Measurements from ENCODE around the gene MAPKAPK2. TPM values are rescaled to one million over a fixed set of nuclear protein-coding genes. Genes with fewer than 3 reads are reported as not detected.

MAPKAPK2 gene
- total and polyA plus RNA-seq, 2 experiments from 2014 or later = 12.8 to 39.4 TPM

DNA sequence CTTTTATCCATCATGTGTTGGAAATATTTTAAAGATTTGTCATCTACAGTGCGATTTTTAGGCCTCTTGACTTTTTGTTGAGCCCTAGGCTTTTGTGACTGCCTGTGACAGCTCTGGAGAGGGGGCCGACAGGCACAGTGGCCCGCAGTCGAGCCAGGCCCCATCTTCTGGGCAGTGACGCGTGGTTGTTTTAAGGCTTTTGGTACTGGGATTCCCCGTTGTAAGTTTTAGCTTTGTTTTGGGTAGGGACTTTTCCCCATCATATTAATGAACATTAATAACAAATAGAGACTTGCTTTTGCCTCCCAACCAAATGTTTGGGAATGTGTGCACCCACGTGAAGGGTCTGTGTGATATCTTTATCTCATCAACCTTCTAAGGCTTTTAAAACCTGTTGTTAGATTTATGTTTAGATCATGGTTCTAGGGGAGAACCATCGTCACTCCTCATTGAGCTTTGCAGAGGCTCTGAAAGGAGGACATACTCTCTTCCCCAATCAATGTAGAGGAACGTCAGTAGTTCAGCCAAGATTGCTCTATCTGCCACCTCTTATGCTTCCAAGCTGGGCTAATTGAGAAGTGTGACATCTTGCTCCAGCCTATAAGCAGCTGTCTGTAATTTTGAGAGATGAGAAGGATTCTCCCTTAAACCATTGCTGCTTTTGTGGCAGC, 34.6 kb downstream of the MAPKAPK2 start:
- Histone ChIP-seq H3K9me3 (ENCODE audit: low read depth) (no peaks in the 10 kb centered on the region), H2AFZ (no peak overlapping the region), H3K27me3 (no peaks in the 10 kb centered on the region), H3K36me3 (replicated peaks; ENCODE audit: insufficient read depth, low read depth) (no peaks in the 10 kb centered on the region), H3K27ac (no peak overlapping the region), H3K9me2 (replicated peaks; ENCODE audit: insufficient read depth) (no peaks in the 10 kb centered on the region), H4K20me1 (ENCODE audit: insufficient read depth, poor library complexity, severe bottlenecking) (peaks cover 93% of the 10 kb centered on the region), H3K79me2 (peaks cover 97% of the 10 kb centered on the region), H3K4me2 (no peak overlapping the region), H3K4me1 (ENCODE audit: insufficient read depth) (peaks cover 20% of the 10 kb centered on the region), H3K4me3 (no peak overlapping the region)
- WGBS (ENCODE audit: low lambda C conversion rate, missing lambda C conversion rate) = 85% methylated on average over 10 of the region's 10 CpGs
- TF ChIP-seq EZH2phosphoT487 (IDR thresholded peaks at IDR 0.05; ENCODE audit: low read depth, severe bottlenecking, unreplicated experiment) (no peak), EZH2 (IDR thresholded peaks at IDR 0.05; ENCODE audit: borderline replicate concordance) (no peak)
- TF ChIP-seq, protein P1, sequence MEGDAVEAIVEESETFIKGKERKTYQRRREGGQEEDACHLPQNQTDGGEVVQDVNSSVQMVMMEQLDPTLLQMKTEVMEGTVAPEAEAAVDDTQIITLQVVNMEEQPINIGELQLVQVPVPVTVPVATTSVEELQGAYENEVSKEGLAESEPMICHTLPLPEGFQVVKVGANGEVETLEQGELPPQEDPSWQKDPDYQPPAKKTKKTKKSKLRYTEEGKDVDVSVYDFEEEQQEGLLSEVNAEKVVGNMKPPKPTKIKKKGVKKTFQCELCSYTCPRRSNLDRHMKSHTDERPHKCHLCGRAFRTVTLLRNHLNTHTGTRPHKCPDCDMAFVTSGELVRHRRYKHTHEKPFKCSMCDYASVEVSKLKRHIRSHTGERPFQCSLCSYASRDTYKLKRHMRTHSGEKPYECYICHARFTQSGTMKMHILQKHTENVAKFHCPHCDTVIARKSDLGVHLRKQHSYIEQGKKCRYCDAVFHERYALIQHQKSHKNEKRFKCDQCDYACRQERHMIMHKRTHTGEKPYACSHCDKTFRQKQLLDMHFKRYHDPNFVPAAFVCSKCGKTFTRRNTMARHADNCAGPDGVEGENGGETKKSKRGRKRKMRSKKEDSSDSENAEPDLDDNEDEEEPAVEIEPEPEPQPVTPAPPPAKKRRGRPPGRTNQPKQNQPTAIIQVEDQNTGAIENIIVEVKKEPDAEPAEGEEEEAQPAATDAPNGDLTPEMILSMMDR (IDR thresholded peaks at IDR 0.05; ENCODE audit: poor library complexity) = no peak
- DNase-seq (ENCODE audit: low spot score) = no peak

DNA sequence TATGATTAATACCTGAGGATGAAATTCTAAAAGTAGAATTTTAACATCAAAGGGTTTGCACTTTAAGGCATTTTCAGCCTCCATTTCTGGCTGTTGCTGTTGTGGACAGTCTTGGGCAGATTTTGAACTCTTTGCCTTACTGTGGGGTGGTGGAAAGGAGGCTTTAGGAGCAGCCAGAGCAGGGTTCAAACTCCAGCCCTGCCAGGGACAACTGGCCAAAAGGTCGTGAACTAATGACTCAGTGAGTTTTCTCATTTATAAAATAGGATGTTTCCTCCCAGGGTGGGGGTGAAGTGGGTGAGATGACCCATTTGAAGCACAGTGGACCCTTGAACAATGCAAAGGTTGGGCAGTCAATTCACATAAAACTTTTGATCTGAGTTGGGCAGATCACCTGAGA, 36.7 kb downstream of the MAPKAPK2 start:
- Histone ChIP-seq H3K4me2 (no peak overlapping the region), H3K36me3 (replicated peaks; ENCODE audit: insufficient read depth, low read depth) (no peaks in the 10 kb centered on the region), H4K20me1 (ENCODE audit: insufficient read depth, poor library complexity, severe bottlenecking) (peaks cover 93% of the 10 kb centered on the region), H3K27ac (no peak overlapping the region), H3K4me3 (no peak overlapping the region), H3K4me1 (ENCODE audit: insufficient read depth) (peaks cover 10% of the 10 kb centered on the region), H3K9me3 (ENCODE audit: low read depth) (no peaks in the 10 kb centered on the region), H2AFZ (no peak overlapping the region), H3K79me2 (peaks cover 97% of the 10 kb centered on the region), H3K27me3 (no peaks in the 10 kb centered on the region), H3K9me2 (replicated peaks; ENCODE audit: insufficient read depth) (no peaks in the 10 kb centered on the region)
- no peak for TF ChIP-seq EZH2phosphoT487 (IDR thresholded peaks at IDR 0.05; ENCODE audit: low read depth, severe bottlenecking, unreplicated experiment)
- TF ChIP-seq, protein P1 (IDR thresholded peaks at IDR 0.05; ENCODE audit: poor library complexity) = no peak
- TF ChIP-seq EZH2 (IDR thresholded peaks at IDR 0.05; ENCODE audit: borderline replicate concordance) = no peak
- DNase-seq (ENCODE audit: low spot score) = no peak
- 93% methylated on average over 1 of the region's 1 CpG for WGBS (ENCODE audit: low lambda C conversion rate, missing lambda C conversion rate)

DNA sequence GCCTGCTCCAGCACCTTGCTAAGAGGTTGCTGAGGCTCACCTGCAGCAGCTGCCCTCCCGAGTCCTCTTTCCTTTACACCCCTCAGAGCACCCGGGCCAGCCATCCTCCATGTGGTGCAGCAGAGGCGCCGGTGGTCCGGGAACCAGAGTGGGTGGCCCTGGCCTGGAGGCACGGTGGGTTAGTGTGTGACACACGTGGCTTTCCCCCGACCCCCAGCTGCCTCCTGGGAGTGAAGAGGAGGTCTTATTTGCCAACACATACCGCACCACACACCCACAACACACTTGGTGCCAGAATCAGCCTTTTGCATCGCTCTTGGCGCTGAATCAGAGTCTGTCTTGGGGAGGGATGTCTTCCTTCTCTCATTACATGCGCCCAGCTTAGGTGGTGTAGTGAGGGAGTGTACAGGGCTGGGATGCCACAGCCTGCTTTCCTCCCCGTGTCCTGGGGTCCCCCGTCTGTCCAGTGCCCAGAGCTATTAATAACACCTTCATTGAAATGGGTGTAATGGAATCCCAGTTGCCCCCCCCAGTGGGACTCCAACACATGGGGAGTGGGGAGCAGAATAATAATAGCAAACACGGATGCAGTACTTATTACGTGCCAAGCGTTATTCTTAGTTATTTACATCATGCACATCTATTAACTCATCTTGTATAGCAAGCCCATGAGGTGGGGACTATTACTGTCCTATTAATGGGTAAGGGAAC, 38.2 kb downstream of the MAPKAPK2 start:
- no peak overlapping the region for H3K4me3 ChIP-seq
- H3K79me2 ChIP-seq = peaks cover 97% of the 10 kb centered on the region
- H3K36me3 ChIP-seq (replicated peaks; ENCODE audit: insufficient read depth, low read depth) = no peaks in the 10 kb centered on the region
- DNase-seq (ENCODE audit: low spot score) = no peak
- no peaks in the 10 kb centered on the region for H3K27me3 ChIP-seq
- H3K4me2 ChIP-seq = no peak overlapping the region
- no peak overlapping the region for H3K27ac ChIP-seq
- H3K9me2 ChIP-seq (replicated peaks; ENCODE audit: insufficient read depth) = no peaks in the 10 kb centered on the region
- no peak overlapping the region for H2AFZ ChIP-seq
- peaks cover 10% of the 10 kb centered on the region for H3K4me1 ChIP-seq (ENCODE audit: insufficient read depth)
- peaks cover 92% of the 10 kb centered on the region for H4K20me1 ChIP-seq (ENCODE audit: insufficient read depth, poor library complexity, severe bottlenecking)
- H3K9me3 ChIP-seq (ENCODE audit: low read depth) = no peaks in the 10 kb centered on the region
- TF ChIP-seq, protein P1 (IDR thresholded peaks at IDR 0.05; ENCODE audit: poor library complexity) = no peak
- TF ChIP-seq EZH2phosphoT487 (IDR thresholded peaks at IDR 0.05; ENCODE audit: low read depth, severe bottlenecking, unreplicated experiment) (no peak), EZH2 (IDR thresholded peaks at IDR 0.05; ENCODE audit: borderline replicate concordance) (no peak)
- WGBS (ENCODE audit: low lambda C conversion rate, missing lambda C conversion rate) = 89% methylated on average over 17 of the region's 17 CpGs

Measured in hepatocyte (in vitro differentiated cells).